KMS-11 (cell line): ENCODE data around the gene SWT1.

Experiments used
- H2AFZ ChIP-seq: fragments of 200-600 bp; sonication (generic); 2 replicates; pipeline ENCODE4 v1.6.1; 2016; ENCODE audit warnings: antibody characterized with exemption, mixed run types, low read depth
- H3K27ac ChIP-seq: fragments of 200-600 bp; sonication (generic); 2 replicates; pipeline ENCODE4 v1.6.1; 2016; ENCODE audit warnings: mild to moderate bottlenecking, mixed run types
- H3K27me3 ChIP-seq: fragments of 200-600 bp; sonication (generic); 2 replicates; pipeline ENCODE4 v1.6.1; 2017; ENCODE audit warnings: mild to moderate bottlenecking, low read depth, mixed run types, moderate library complexity; ENCODE audit not compliant: insufficient read depth
- H3K36me3 ChIP-seq: fragments of 200-600 bp; sonication (generic); 2 replicates; pipeline ENCODE4 v1.6.1; 2017; ENCODE audit warnings: mild to moderate bottlenecking, mixed run types; ENCODE audit not compliant: insufficient read depth
- H3K4me1 ChIP-seq: fragments of 200-600 bp; sonication (generic); 2 replicates; pipeline ENCODE4 v1.6.1; 2016; ENCODE audit warnings: mild to moderate bottlenecking, low read depth, mixed run types; ENCODE audit not compliant: poor library complexity, severe bottlenecking
- H3K4me2 ChIP-seq: fragments of 200-600 bp; sonication (generic); 2 replicates; pipeline ENCODE4 v1.7.0; 2016; ENCODE audit warnings: mild to moderate bottlenecking, mixed run types
- H3K4me3 ChIP-seq: fragments of 200-600 bp; sonication (generic); IDR thresholded peaks from 2 replicates; pipeline ENCODE4 v1.6.1; 2017; ENCODE audit warnings: low read depth, low read length, mixed read lengths; ENCODE audit not compliant: insufficient read depth
- H3K79me2 ChIP-seq: fragments of 200-600 bp; sonication (generic); 2 replicates; pipeline ENCODE4 v1.6.1; 2016; ENCODE audit warnings: low read depth, mixed run types; ENCODE audit not compliant: insufficient read depth
- H3K9ac ChIP-seq: fragments of 200-600 bp; sonication (generic); 2 replicates; pipeline ENCODE4 v1.6.1; 2016; ENCODE audit warnings: mild to moderate bottlenecking, mixed run types
- H4K20me1 ChIP-seq: fragments of 200-600 bp; sonication (generic); 2 replicates; pipeline ENCODE4 v1.6.1; 2016; ENCODE audit warnings: mild to moderate bottlenecking, mixed run types; ENCODE audit not compliant: insufficient read depth
- CTCF ChIP-seq: fragments of 200-600 bp; sonication (generic); conservative IDR thresholded peaks from 2 replicates; pipeline ENCODE4 v1.6.1; 2017; ENCODE audit warnings: low read depth, mild to moderate bottlenecking, antibody characterized with exemption, low read length, moderate library complexity, mixed read lengths

Gene SWT1

GRCh38 chr1:185139246-185139645, 17.7 kb upstream of the SWT1 start:
- Histone ChIP-seq H2AFZ (no peak overlapping the region), H4K20me1 (no peaks in the 10 kb centered on the region), H3K79me2 (no peaks in the 10 kb centered on the region), H3K9ac (no peak overlapping the region), H3K27ac (no peak overlapping the region), H3K4me2 (no peak overlapping the region), H3K4me3 (no peak overlapping the region), H3K4me1 (no peaks in the 10 kb centered on the region), H3K36me3 (no peaks in the 10 kb centered on the region), H3K27me3 (no peaks in the 10 kb centered on the region)
- TF ChIP-seq CTCF, result no peak

- Histone ChIP-seq H3K27ac (no peak overlapping the region), H2AFZ (no peak overlapping the region), H3K4me2 (no peak overlapping the region), H4K20me1 (no peaks in the 10 kb centered on the region), H3K4me3 (no peak overlapping the region), H3K36me3 (no peaks in the 10 kb centered on the region), H3K4me1 (peaks cover 3% of the 10 kb centered on the region), H3K27me3 (no peaks in the 10 kb centered on the region), H3K79me2 (no peaks in the 10 kb centered on the region), H3K9ac (no peak overlapping the region)
- no peak for TF ChIP-seq CTCF
These were observed 12.7 kb upstream of the SWT1 start for GRCh38 chr1:185144233-185144632.

- Histone ChIP-seq H3K36me3 (no peaks in the 10 kb centered on the region), H3K27me3 (no peaks in the 10 kb centered on the region), H2AFZ (no peak overlapping the region), H3K9ac (no peak overlapping the region), H3K27ac (no peak overlapping the region), H3K79me2 (no peaks in the 10 kb centered on the region), H4K20me1 (no peaks in the 10 kb centered on the region), H3K4me2 (no peak overlapping the region), H3K4me1 (peaks cover 21% of the 10 kb centered on the region), H3K4me3 (no peak overlapping the region)
- no peak for TF ChIP-seq CTCF
These were observed 5.8 kb upstream of the SWT1 start for GRCh38 chr1:185151215-185151614.

GRCh38 chr1:185152187-185152767, 4.7 kb upstream of the SWT1 start:
- no peaks in the 10 kb centered on the region for H3K79me2 ChIP-seq
- H3K4me2 ChIP-seq, result no peak overlapping the region
- H3K9ac ChIP-seq, result no peak overlapping the region
- no peak overlapping the region for H2AFZ ChIP-seq
- TF ChIP-seq CTCF, result no peak
- H3K36me3 ChIP-seq, result no peaks in the 10 kb centered on the region
- H3K4me1 ChIP-seq, result peaks cover 18% of the 10 kb centered on the region
- H3K27ac ChIP-seq, result no peak overlapping the region
- H3K27me3 ChIP-seq, result no peaks in the 10 kb centered on the region
- no peaks in the 10 kb centered on the region for H4K20me1 ChIP-seq
- H3K4me3 ChIP-seq, result no peak overlapping the region
